Stimulated activated CD4-positive, alpha-beta T cell treated with anti-CD3 and anti-CD28 coated beads, Interleukin-15, amount 100 ng/mL, for 48 hours (primary cell): Measurements from ENCODE around the gene CHKA.

Experiments
- DNase-seq, 2 donors: peaks; one replicate each; pipeline ENCODE4 v3.0.0-alpha.2; 2020; ENCODE audit warnings: low read depth in 2 of 2

CHKA gene

DNA sequence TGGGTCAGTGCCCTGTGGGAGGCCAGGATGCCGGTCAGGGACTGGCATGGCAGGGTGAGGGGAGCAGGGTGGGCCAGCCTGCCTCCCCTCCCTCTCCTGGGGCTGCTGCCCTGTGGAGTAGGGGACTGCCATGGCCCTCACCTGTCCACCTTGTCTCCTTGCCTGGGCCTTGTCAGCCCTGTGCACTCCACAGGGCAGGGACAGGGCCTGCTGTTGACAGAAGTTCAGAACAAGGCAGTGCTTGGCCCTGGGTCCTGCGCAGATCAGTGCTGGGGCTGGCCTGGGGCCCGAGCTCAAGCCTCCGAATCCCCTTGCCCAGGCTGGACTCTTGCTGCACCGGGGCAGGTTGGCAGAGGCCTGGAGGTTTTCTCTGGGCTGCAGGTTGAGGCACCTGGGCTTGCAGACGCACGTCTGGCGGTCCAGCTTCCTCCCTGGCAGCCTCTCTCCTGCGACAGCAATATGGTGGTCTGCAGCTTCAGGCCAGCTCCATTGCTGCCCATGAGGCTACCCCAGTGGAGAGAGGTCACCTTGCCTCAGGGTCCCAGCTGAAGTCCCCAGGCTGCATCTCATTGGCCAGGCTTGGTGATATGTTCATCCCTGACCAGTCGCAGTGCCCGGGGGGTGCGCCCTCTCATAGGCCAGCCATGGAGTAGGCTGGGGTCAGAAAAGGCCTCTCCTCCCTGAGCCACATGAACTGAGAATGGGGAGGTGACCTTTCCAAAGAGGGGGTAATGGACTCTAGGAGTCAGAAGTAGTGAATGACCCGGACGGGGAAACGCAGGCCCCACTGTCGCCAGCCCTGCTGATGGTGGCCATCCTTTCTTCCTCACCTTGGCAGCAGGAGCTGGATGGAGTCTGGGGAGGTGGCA, 21.5 kb upstream of the CHKA start:
- DNase-seq, result no peak

DNA sequence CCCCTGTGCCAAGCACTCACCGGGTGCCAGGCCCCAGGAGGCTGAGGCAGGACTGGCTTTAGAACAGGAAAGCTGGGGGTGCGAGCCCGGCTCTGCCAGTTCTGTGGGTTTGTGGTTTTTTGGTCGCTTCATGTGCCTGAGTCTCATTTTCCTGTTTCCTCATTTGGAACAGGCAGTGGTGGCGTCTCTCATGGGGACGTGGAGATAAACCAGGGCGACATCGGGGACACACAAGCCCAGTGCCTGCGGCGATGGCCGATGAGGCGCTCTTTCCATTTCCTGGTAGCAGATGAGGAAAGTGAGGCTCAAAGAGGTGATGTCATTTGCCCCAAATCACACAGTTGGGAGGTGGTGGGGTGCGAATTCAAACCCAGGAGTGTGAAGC, 20.8 kb upstream of the CHKA start:
- DNase-seq, result peak; percentile 41 to 57

DNA sequence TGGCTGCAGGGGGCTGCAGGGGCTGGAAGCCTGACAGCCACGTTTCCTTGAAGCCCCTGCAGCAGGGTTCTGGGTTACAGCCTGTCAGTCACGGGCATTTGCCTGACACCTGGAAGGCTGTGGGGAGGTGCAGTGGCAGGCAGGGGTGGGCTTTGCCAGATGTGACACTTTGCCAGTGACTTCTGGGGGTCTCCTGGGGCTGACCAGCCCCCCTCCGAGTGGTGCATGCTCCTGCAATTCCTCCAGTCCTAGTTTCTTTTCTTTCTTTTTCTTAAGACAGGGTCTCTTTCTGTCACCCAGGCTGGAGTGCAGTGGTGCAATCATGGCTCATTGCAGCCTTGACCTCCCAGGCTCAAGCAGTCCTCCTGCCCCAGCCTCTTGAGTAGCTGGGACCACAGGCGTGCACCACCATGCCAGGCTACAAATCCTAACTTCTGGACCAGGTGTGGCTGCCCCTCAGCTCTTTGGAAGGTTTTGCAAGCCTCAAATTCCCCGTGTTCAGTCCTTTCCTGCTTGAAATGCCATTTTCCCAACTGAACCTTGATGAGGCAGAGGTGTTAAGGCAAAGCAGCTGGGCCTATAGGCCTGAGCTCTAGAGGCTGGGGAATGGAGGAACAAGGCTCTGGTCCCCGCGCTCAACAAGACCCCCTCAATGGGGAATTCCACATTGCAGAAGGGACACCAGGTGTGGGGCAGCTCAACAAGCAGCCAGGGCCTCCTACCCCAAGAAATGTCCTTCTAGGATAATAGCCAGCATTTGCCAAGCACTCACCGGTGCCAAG, 20.2 kb upstream of the CHKA start:
- no peak for DNase-seq

DNA sequence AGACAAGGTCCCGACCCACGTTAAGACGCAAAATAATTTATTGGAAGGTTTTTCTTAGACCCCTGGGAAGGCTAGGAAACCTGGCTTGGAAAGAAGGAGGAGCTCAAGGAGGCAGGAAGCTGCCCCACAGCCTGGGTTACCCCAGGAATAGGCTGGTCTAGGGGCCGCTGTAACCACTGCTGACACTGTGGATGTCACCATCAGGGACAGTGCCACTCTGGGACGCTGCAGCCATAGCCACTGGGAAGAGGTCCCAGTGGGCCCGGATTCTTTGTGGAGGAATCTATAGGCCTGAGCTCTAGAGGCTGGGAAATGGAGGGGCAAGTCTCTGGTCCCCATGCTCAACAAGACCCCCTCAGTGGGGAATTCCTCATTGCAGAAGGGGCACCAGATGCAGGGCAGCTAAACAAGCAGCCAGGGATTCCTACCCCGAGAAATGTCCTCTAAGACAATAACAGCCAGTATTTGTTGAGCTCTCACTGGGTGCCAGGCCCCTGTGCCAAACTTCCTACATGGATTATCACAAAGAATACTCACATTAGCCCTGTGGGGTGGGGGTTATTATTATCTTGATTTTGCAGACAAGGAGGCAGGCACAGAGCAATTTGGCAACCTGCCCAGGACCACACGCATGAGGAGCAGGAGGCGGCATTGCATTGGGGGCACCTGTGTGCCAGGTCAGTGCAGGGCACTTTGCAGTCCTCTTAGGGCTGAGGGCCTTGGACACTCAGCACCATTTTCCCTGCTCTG, 19.5 kb upstream of the CHKA start:
- DNase-seq, result no peak

DNA sequence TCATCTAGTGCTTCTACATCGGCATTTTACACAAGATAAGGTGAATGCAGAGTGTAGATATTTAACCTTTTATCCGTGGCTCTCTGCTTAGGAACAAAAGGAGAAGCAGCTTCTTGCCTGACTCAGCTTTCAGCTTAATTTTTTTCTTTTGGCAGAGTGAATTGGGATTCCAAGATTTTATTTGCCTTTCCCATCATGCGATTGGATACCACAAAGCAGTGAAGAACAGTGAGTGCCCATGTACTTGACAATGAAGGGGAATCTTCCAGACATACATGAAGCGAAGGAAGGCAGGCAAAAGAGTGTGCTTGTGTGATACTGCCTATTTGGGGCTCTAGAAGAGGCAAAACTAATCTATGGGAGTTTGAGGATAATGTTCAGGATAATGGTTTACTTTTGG, 17.0 kb upstream of the CHKA start:
- no peak for DNase-seq

DNA sequence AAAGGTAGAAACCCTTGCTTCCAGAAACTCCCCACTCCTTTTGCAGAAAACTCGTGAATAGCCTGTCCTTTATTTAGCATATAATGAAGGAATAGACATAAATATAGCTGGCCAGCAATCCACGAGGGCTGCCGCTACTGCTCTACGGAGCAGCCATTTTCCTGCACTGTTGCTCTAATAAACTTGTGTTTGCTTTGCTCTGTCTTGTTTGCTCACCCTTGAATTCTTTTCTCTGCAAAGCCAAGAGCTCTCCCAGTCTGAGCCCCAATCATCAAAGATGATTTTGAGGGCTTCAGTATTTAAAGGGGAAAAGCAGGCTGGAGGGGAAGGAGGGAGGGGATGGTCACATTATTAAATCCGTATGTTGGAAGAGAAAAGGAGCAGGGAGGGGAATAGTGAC, 16.6 kb upstream of the CHKA start:
- no peak for DNase-seq

DNA sequence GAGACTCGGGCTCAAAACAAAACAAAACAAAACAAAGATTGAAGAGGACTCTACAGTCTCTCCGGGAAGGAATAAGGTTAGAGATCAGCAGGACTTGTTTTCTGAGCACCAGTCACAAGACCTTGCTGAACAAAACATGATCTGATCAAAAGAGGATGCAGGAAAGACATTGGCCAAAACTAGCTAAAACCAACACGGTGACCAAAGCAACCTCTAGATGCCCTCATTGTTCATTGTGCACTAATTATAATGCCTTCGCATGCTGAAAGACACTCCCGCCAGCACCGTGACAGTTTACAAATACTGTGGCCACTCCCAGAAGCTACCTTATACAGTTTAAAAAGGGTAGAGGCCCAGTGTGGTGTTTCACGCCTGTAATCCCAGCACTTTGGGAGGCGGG, 15.7 kb upstream of the CHKA start:
- no peak for DNase-seq

DNA sequence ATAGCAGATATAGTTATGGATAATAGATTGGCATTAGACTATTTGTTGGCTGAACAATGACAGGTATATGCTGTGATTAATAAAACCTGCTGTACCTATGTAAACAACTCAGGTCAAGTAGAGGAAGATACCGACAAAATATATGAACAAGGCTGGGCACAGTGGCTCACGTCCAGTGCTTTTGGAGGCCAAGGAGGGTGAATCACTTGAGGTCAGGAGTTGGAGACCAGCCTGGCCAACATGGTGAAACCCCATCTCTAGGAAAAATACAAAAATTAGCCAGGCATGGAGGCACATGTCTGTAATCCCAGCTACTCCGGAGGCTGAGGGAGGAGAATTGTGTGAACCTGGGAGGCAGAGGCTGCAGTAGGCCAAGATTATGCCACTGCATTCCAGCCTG, 14.0 kb upstream of the CHKA start:
- no peak for DNase-seq

DNA sequence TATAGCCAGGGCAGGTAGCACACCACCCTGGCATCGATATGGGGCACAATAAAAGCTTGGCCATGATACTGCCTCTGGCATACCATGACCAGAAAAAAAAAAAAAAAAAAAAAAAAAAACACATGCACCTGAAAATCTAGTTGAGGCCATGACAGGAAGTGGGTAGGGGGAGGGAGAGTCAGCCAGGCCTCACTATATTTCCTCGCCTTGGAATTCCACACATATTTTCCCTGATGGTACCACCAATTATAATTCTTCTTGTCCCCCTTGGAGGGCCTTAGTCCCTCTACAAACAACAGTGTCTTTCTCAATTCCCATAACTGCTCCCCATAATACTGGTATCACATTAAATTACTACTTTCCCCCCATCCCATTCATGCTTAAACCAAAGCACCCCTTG, 12.6 kb upstream of the CHKA start:
- no peak for DNase-seq

DNA sequence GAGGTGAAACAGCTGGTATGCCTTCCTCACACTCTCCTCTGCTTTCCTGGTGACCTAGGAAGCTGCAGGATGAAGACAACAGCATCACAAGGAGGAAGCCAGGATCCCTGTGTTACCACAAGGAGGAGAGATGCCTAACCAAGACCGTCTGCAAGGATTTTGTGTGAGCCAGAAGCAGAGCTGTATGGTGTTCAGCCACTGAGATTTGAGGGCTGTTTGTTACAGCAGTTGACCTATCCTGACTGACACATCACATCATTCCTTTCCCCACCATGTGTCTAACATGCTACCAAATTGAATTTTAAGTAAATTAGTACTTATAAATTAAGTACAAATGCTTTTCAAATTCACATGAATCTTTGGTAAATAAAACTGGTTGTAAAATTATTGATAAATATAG, 8.9 kb upstream of the CHKA start:
- no peak for DNase-seq

DNA sequence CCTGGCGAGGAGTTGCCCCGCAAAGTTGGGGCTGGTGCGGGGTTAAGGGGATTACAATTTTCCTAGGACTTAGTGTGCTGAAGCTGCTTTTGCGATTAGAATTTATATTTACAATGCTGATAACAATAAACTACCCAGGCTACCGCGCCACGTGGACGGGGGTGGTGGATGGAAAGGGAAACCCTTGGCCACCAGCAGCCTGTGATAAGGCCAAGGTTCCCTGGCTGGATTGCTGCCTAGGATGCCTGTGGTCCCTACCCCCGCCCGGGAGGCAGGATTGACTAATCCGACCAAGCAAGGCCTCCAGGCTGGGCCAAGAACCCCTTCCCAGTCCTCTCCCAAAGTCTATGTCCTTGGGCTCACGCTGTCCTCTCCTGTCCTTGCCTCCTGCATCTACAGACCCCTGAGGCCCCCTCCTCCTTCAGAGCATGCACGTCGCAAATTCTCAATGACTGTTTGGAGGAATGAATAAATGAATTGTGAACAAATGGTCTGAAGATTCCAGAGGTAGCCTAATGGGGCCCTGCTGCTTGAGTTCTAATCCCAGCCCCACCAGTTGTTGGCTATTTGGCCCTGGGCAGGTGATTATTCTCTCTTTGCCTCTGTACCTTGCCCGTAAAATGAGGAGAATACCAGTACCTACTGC, 7.6 kb upstream of the CHKA start:
- DNase-seq, result no peak

DNA sequence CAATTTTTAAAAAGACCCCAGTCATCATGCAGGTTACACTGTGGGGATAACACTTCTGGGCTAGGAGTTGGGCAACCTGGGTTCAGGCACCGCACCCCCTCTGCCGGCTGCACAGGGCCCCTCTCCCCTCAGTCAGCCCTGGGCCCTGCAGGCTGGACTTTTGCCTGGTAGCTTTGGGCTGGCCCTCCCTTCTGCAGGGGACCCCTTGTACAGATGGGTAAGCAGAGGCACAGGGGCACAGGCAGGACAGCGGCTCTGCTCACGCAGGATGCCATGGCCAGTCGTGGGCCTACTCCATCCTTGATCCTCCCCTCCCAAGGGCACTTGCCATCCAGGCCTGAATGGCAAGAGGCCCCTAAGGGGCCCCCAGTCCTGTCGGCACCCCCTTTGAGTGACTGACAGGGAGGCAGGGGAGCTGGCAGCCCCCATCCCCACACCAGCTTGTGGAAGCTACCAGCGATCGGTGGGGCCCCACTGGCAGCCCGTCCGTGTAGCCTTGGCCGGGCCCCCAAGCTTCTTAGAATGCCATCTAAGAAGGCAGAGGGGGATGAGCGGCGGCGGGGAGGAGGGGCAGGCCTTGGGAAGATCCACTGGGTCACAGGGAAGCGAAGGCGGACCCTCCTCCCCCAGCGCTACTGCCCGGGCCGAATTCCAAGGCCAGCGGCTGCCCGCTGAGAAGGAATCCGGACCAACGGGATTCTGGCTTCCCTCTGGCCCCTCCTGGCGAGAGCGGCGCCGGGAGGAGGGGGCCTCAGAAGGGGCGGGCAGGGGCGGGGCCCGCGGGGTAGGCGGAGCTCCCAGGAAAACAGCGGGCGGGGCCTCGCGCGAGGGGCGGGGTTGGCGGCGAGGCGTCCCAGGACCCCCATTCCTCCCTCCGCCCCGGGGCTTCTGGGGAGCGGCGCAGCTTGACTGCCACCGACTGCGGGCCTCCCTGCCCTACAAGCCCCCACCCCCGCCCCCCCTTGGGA, 6.8 kb upstream of the CHKA start:
- DNase-seq, result no peak

DNA sequence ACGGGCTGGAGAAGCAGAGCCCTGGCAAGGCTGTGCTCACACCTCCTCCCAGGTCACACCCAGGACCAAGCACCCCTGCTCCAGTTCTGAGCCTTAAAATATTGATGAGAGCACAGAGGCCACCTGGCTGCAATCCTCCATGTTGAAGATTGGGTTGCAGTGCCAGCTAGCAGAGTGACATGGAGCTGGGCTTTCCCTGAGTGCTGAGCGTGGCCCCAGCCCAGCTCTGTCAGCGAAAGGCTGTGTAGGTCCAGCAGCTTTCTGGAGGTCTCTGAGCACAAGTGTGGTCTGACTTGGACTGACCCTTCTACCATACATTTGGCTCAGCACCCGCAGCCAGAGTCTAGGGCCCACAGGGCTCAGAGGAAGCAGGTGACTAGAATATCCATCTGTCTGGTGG, 4.0 kb upstream of the CHKA start:
- no peak for DNase-seq

DNA sequence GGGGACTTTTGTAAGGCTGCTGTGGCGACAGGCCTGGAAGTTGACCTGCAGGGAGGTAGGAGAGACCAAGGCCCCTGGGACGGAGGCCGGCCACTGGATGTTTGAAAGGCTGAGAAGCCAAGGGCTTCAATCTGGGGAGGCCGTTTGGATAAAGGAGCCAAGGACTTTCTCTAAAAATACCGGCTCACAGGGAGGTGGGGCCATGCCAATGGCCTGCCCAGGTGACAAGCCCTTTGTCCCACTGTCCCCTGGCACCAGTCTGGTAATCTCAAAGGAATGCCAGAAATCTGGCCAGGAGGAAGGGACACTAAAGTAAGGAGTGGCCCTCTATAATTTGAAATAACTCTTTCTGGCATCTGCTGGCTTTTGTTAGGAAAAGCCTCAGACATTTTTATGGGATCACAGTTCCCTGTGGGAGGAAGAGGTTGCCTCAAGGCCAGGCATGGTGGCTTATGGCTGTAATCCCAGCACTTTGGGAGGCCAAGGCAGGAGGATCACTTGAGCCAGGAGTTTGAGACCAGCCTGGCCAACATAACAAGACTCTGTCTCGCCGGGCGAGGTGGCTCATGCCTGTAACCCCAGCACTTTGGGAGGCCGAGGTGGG, 1.9 kb upstream of the CHKA start:
- DNase-seq, result no peak

DNA sequence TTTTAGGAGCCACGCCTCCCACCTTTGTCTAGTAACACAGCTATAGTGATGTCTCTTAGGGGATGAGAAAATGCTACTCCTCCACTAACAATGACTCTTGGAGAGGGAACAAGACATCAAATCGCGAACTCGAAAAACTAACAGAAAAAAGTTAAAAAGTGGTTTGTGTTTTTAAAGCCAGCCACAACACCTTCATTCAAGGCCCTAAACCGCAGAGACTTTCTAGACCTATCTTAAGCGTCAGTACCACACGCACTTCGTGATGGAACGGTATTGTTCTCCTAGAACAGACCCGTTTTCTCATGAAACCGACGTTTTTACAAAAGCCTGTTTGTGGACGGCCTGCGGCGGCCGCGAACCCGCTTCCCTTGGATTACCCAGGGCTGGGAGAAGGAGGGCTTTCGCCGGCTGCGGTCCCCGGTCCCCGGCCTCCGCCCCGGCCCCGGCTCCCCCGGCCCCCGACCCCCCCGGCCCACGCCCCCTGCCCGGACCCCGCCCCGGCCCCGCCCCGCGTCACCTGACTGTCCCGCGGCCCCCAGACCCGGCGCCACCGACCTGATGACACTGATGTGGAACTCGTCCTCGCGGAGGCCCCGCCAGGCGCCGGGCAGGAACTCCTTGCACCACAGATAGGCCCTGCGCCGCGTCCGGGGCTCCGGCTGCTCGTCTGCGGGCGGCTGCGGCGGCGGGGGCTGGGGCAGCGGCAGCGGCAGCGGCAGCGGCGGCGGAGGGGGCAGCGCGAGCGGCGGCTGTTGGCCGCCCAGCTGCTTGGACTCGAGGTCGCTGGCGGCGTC, 718 bp downstream of the CHKA start:
- DNase-seq, result peak in 1 of 2 donors; percentile 16

DNA sequence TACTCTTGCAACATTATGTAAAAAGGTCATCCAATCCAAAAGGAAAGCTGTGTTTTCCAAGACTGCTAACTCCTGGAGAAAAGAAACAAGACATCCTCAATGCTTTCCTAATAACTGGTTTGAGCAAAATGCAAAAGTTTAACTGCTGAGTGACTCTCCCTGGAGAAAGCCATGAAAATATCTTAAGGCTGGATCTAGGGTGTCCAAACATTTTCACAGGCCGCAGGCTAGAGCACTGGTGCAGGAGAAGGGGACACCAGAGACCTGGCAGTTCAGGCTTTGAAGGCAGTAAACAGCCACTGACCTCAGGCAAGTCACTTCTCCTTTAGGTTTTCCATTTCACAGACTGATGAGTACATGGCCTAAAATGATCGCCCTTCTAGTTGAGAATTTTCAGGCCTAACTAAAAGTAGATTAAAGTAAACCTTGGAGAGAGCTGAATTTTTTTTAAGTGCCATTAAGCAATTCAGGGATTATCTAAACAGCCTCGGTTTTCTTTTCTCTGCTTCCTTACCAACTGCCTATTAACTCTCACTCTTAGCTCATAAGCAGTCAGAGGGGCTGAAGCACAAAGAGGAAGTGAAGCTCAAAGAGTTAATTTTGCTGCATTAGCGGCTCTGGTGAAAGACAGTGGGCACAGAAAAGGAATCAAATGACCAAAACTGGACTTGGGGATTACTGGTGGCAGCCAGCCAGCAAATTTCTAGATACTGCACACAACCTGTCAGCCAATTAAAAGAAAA, 2.3 kb downstream of the CHKA start:
- no peak for DNase-seq

DNA sequence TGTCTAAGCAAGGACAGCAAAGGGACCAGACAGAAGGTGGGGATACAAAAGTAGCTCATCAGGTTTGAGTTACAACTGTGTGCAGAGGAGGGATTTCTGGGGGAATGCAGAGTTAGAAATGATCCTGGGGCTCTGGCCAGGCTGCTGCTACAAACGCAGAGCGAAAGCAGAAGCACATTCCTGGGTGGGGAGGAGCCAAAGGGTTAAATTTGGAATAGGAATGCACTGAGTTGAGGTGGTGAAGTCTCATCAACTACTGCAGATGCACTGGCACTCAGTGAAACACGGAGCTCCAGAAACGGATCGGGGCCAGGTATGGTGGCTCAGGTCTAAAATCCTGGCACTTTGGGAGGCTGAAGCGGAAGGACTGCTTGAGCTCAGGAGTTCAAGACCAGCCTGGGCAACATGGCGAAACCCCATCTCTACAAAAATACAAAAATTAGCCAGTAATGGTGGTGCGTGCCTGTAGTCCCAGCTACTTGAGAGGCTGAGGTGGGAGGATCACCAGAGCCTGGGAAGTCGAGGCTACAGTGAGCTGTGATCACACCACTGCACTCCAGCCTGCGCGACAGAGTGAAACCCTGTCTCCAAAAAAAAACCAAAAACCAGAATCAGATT, 3.2 kb downstream of the CHKA start:
- DNase-seq, result no peak

DNA sequence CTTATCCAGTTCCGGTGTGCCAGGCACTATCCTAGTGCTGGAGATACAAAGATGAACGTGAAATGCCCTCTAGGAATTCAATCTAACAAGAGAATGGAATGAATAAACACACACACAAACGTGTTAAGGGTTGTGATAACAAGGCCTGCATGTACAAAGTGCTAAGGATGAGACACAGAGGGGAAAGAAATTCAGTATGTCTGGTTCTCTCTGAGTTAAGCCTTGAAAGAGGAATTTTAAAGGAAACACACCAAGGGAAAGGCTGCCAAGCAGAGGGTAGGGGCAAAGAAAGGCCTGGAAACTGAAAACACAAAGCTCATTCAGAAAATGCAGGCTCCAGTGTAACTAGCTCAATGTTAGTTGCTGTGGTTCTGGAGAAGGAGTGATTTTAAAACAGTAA, 4.2 kb downstream of the CHKA start:
- DNase-seq, result no peak
